ENCODE measurements around the gene PCBP3.
"Not testable (repeated sequence)": the region's sequence is repeated elsewhere in the genome, so short reads cannot be mapped to it uniquely, and the experiment has no call there.

PCBP3 gene

GRCh38 chr21:45954261-45954660 is 310.7 kb downstream of the PCBP3 start:
- DNase-seq (ENCODE audit: low read depth in 4 of 4, low spot score in 1 of 4), result no peak

- no peak for DNase-seq (ENCODE audit: low read depth in 4 of 4, low spot score in 1 of 4)
These were observed 311.4 kb downstream of the PCBP3 start for GRCh38 chr21:45954921-45955320.

DNA sequence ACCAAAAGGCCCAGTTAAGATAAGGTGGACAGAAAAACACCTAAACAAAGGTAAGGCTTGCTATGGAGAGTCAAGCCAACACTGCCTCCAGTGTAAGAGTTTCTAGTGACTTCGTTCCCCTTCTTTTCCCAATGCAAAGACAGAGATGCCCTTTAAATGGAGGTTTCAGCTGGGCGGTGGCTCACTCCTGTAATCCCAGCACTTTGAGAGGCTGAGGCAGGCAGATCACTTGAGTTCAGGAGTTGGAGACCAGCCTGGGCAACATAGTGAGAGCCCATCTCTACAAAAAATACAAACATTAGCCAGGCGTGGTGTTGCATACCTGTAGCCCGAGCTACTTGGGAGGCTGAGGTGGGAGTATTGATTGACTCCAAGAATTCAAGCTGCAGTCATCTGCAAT is 314.0 kb downstream of the PCBP3 start:
- DNase-seq (ENCODE audit: low read depth in 4 of 4, low spot score in 1 of 4), result no peak

DNA sequence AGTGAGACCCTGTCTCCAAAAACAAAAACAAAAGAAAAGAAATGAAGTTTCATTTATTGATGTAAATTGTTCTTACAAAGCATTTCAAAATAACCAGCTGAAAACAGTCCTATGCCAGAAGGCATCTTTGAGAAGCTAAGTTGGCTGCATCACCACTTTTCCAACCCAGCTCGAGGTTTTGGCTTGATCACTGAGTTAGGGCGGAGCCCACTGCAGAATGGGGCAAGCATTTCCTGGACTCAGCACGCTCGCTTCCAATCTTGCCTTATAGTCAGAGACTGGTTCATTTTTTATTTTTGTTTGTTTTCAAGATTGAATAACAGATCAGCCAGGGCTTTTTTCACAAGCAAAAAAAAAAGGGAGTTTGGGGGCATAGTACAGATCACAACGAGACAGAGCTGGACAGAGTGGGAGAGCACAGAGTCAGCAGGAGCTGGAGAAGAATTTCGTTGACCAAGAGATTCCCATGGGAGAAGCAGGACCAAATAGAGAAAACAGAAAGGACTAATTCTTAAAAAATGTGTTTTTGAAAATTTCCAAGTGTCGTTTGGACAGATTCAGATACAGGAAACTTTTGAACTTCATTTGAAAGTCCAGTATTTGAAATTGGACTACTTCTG is 314.6 kb downstream of the PCBP3 start:
- DNase-seq (ENCODE audit: low read depth in 4 of 4, low spot score in 1 of 4), result no peak

GRCh38 chr21:45959182-45959581 is 315.7 kb downstream of the PCBP3 start:
- DNase-seq (ENCODE audit: low read depth in 4 of 4, low spot score in 1 of 4), result no peak

DNA sequence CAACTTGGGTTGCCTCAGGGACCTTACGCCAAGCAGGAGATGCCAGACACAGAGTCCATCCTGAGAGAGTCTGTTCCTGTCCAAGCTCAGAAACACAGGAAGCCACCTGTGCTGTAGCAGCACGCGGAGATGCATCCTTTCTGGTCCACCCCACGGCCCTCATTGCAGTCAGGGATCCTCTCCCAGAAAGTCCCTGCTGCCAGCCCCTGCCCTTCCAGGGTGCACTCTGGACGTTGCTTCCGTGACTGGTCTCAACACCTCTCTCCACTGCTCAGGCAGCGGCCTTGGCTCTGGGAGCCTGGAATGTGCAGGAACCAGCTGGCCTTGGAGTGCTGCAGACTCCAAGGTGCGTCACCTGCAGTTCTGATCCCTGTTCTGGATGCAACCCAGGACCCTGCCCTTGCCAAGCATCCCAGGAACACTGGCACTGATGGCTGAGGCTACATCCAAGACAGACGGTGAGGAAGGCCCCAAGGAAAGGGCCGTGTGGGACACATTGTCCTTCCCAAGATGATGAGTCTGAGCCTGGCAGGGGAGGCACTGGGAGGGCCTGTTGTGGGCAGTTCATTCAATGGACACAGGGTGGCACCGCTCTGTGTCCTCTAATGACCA is 316.4 kb downstream of the PCBP3 start:
- no peak for DNase-seq (ENCODE audit: low read depth in 4 of 4, low spot score in 1 of 4)

GRCh38 chr21:45961408-45961807 is 317.9 kb downstream of the PCBP3 start:
- DNase-seq (ENCODE audit: low read depth in 4 of 4, low spot score in 1 of 4), result not testable (repeated sequence)

GRCh38 chr21:45962531-45963231 is 319.2 kb downstream of the PCBP3 start:
- DNase-seq (ENCODE audit: low read depth in 4 of 4, low spot score in 1 of 4), result no peak

DNA sequence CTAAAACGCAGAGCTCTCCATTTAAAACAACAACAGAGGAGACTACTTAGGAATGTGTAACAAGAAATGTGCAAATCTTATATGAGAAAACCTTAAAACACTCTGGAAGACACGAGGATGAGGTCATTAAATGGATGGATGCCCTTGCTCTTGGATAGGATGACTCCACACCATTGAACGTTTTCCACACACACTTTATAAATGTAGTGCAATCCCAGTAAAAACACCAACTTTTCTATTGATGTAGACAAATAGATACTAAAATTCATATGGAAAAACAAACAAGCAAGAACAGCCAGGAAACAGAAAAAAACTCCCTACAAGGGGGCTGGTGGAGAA is 319.7 kb downstream of the PCBP3 start:
- no peak for DNase-seq (ENCODE audit: low read depth in 4 of 4, low spot score in 1 of 4)

DNA sequence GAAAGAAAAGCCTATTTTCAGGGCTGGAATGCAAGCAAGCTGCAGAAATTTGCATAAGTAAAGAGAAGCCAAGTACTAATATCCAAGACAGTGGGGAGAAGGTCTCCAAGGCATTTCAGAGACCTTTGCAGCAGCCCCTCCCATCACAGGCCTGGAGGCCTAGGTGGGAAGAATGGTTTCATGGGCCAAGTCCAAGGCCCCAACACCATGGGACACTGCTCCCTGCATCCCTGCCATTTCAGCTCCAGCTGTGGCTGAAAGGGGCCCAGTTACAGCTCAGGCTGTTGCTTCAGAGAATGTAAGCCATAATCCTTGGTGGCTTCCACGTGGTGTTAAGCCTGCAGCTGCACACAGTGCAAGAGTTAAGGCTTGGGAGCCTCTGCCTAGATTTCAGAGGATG is 321.1 kb downstream of the PCBP3 start:
- no peak for DNase-seq (ENCODE audit: low read depth in 4 of 4, low spot score in 1 of 4)

DNA sequence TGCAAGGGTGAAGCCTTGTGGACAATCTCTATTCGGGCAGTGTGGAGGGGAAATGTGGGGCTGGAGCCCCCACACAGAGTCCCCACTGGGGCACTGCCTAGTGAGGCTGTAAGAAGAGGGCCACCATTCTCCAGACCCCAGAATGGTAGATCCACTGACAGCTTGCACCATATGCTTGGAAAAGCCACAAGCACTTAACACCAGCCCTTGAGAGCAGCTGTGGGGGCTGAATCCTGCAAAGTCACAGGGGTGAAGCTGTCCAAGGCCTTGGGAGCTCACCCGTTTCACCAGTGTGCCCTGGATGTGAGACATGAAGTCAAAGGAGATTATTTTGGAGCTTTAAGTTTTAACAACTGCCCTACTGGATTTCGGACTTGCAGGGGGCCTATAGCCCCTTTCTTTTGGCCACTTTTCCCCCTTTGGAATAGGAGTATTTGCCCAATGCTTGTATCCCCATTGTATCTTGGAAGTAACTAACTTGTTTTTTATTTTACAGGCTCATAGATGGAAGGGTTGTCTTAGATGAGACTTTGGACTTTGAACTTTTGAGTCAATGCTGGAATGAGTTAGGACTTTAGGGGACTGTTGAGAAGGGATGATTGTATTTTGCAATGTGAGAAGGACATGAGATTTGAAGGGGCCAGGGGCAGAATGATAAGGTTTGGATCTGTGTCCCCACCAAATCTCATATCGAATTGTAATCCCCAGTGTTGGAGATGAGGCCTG is 321.7 kb downstream of the PCBP3 start:
- DNase-seq (ENCODE audit: low read depth in 4 of 4, low spot score in 1 of 4), result no peak

DNA sequence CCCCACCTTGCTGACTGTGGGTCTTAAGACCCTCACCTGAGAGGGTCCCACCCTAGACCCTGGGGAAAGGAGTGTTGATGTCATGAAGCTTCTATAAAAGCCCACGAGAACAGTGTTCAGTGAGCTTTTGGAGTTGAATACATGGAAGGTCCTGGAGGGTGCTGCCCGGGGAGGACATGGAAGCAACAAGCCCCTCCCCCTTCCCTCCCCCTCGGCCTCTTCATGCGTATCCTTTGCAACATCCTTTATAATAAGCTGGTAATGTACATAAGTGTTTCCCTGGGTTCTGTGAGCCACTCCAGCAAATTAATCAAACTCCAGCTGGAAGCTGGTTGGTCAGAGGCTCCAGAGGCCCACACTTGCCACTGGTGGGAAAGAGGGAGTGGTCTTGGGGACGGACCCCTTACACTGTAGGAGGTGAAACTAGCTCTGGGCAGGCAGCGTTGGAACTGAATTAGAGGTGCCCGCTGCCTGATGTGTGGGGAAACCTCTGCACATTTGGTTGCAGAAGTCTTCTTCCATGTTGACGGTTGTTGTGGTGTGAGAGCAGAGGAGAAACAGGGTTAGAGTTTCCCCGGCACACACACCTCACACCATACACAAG is 323.4 kb downstream of the PCBP3 start:
- no peak for DNase-seq (ENCODE audit: low read depth in 4 of 4, low spot score in 1 of 4)

DNA sequence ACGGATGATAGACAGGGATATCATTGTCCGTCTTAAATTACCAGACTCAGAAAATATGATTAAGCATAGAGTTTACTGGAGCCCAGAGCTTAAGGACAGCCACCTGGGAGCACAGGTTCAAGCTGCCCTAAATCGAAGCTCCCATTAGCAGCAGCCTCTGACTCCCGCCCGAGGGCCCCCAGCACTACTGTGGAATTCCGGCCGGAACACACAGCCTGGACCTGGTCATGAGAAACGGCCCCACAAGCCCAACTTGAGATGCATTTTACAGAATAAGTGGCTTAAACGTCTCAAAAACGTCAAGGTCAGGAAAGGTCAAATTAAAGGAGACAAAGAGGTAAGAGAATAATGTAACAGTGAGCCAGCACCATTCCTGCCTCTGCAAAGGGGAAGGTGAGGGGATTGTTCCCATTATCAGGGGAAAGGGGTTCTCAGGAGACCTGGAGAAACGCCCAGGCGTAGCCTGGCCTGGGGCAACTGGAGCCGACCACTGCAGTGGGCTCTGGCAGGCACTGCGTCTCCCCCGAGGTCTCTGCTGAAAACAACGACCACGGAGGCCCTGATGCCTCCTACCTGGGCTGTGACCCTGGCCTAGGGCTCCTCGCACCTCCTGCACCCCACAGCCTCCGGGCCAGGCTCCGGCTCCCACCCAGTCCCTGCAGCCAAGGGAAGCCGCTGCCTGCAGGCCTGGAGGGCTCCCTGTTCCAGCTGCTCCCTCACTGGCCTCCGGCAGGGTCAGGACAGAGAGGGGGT is 326.6 kb downstream of the PCBP3 start:
- no peak for DNase-seq (ENCODE audit: low read depth in 4 of 4, low spot score in 1 of 4)

DNA sequence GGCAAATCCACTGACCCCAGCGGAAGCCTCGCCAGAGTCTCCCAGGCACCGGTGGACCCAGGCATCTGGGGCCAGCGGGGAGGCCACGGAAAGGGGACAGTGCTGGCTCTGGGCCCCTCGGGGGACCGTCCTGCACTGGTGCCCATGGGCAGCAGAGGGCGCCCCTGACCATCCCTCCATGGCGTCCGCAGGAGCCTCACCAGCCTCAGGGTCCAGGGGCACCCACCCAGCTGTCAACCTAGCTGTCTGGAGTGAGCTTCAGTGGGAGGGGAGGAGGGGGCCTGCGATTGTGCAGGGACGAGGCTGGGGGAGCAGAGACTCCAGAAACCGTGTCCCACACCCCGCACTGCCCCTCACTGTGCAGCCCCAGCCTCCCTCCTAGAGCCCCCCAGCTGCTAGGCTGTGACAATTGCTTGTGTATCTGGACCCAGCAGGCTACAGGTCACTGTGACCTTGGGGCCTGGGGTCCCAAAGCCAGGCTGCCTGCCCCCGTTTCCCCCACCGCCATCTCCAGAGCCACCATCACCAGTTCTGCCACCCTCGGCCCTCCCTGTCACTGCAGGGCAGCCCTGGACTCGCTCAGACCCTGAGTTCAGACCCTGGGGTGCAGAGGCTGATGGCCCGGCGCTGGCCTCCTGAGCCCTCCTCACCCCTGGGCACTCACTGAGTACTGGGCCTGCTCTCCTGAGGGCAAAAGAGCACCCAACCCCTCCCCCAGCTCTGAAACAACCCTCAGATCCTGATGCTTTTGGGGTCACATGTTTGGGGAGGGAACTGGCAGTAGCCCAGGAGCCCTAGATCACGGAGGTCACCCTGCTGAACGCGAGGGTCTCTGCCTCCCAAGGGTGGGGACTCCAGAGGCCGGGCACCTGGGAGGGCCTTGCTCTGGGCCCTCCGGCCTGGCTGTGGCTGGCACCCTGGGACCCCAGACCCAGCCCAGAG is 327.4 kb downstream of the PCBP3 start:
- DNase-seq (ENCODE audit: low read depth in 4 of 4, low spot score in 1 of 4), result peak; percentile 20 to 39 (median 31)

- no peak for DNase-seq (ENCODE audit: low read depth in 4 of 4, low spot score in 1 of 4)
These were observed 328.3 kb downstream of the PCBP3 start for GRCh38 chr21:45971616-45972352.

DNA sequence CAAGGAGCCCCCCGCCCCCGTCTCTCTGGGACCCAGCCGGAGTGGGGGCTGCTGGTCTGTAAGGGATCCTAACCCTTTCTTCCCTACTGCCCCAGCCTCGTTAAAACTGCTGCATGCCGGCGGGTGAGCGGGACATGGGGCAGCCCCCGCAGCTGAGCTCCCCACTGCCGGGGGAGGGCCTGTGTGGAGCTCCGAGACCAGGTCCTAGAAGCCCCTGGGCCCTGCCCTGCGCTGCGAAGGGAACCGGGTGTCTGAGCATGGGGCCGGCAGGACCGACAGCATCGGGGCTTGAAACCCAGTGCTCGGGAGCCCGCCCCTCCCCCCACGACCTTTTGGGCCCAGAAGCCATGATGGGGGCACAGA is 328.8 kb downstream of the PCBP3 start:
- DNase-seq (ENCODE audit: low read depth in 4 of 4, low spot score in 1 of 4), result no peak

DNA sequence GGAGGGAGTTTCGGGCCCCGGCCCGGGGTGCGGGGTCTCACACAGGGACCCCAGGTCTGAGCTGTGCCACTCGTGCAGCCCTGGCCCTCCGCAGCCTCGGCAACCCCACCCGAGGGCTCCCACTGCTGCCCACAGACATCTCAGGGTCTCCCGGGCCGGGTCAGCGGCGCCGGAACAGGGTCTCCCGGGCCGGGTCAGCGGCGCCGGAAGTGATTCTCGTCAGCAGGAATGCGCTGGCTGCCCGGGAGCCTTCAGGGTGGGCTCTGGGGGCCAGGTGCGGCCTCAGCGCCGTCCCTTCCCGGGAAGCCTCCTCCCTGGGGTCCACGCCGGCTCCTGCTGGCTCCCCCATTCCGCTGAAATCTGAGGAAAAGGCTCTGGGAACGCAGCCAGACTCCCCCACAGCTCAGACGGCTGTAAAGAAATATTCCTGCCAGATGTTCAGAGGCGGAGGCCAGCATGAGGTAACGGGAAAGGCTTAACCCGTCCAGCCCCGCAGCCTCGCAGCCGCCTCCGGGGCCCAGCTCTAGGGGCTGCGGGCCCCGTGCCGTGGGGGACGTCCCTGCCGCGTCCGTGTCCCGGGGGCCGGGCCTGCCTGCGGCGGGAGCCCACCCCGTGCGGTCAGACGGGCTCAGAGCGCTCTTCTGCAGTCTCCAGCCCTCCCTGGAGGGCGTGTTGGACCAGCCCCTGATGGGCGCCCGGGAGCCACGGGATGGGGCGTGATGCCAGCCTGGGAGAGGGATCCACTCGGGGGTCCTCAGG is 329.4 kb downstream of the PCBP3 start:
- no peak for DNase-seq (ENCODE audit: low read depth in 4 of 4, low spot score in 1 of 4)

- DNase-seq (ENCODE audit: low read depth in 4 of 4, low spot score in 1 of 4), result peak; percentile 40 to 70 (median 62)
These were observed 330.0 kb downstream of the PCBP3 start for GRCh38 chr21:45973475-45974072.
